ENCODE results near the gene SEC22A.

Gene SEC22A

GRCh38 chr3:123263941-123264340 lies 62.2 kb downstream of the SEC22A start:
- no peak for DNase-seq (ENCODE audit: low read depth)

DNA sequence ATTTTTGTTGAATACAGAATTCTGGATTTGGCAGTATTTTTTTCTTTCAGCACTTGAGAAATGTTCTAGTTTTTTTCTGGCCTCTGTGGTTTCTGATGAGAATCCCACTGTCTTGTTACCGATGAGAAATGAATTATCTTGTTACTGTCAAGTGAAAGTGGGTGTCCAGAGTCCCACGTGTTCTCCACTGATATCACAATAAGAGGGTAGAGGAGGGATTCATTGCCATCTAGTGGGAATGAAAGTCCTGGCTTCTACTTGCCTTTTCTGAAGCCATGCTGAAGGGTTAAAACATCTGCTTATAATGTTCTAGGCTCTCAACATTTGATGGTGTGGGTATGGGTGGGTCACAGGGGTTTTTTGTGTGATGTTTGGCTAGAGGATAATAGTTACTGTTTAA lies 66.1 kb downstream of the SEC22A start:
- no peak for DNase-seq (ENCODE audit: low read depth)

DNA sequence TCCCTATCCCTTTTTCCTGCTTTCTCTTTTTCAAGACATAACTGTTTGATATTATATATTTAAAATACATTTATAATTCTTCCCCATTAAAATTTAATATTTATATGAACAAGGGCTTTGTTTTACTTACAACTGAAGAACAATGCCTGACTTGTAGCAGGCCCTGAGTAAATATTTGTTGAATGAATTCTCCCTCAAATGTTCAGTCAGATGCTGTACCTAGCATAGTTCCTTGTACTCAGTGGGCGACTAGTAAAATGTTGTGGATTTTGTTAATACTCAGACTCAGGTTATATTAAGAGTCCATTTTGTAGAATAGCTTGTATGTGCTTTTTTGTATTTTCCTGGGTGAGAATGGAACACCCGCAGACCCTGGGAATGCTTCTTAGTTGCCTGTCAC lies 69.1 kb downstream of the SEC22A start:
- DNase-seq (ENCODE audit: low read depth): no peak

- no peak for DNase-seq (ENCODE audit: low read depth)
Measured at GRCh38 chr3:123271466-123272159, 69.9 kb downstream of the SEC22A start.

- no peak for DNase-seq (ENCODE audit: low read depth)
Measured at GRCh38 chr3:123272547-123272946, 70.8 kb downstream of the SEC22A start.

DNA sequence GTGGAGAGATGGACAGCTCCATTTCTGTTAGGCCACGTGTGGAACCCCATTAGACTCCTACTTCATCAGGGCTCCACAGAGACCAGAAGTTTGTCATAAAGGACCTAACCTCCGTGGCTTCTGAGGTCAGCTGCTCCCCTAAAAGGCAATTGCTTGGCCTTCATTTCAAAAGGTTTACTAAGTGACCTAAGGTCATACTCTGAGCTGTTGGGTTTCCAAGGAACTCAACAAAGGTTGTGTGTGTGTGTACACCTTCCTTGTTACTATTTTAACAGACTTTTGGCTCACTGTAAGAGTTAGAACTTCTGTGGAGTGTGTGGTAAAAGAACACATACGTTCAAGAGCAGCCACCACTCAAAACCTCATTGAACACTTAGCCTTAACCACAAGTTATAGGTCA lies 73.9 kb downstream of the SEC22A start:
- no peak for DNase-seq (ENCODE audit: low read depth)

DNA sequence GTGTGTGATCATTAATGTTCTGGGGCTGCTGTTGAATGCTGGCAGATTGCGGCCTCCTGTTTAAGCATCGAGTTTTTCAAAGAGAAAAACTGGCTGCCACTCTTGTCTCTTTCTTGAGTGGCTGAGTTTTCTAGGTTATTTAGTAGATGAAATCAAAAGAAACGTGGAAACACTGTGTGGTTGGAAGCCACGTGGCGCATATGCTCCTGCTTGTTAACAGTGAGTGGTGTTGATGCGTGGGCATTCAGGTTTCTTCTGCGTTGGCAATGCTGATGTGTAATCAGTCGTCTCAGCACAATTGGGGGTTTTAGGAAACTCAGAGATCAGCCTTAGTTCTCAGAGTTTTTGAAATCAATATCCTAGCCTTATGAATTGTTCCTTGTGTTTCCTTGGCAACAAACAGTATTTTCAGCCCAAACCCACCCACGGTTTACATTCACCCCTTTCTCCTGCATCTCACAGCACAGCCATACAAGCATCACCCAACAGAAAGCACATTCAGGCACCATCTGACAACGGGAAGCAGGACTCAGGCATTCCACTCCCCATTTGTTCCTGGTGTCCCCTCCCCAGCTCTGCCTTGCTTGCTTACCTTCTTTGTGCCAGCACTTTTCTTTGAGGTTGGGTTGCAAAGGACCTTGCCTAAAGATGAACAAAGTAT lies 74.7 kb downstream of the SEC22A start:
- DNase-seq (ENCODE audit: low read depth): no peak

- DNase-seq (ENCODE audit: low read depth): no peak
Measured at GRCh38 chr3:123277106-123277505, 75.4 kb downstream of the SEC22A start.

DNA sequence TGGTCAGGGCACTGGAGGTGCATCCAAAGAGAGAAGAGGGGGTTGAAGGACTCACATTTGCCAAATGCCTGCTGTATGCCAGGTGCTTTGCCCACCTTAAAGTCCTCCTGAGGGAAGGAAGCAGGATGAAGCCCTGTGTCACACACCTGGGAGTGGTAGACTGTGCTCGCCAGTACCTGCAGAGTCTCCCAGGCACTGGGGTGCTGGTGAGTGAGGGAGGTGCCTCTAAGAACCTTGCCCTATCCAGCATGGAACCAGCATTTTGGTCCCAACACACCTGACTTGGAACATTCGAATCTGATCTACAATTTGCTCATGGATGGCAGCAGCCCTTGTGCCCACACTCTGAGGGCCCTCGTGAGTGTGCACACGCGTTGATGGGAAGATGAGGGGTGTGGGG lies 76.7 kb downstream of the SEC22A start:
- DNase-seq (ENCODE audit: low read depth): no peak

DNA sequence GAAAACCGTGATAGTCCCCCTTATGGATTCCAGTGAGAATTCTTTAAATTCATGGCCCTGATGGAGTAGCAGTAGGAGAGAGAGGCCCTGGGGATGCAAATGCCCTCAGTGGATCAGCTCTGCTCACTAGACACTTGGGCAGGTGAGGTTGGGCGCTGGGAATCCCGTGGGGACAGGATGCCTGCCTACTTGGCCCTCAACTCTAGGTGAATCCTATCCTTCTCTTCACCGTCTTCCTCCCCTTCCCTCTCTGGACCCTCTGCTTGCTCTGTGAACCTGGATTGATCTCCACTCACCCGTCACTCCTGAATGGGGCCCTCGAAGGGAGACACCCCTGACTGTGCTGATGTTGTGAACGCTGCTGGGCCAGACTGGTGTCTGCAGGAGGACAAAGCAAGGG lies 77.4 kb downstream of the SEC22A start:
- no peak for DNase-seq (ENCODE audit: low read depth)

DNA sequence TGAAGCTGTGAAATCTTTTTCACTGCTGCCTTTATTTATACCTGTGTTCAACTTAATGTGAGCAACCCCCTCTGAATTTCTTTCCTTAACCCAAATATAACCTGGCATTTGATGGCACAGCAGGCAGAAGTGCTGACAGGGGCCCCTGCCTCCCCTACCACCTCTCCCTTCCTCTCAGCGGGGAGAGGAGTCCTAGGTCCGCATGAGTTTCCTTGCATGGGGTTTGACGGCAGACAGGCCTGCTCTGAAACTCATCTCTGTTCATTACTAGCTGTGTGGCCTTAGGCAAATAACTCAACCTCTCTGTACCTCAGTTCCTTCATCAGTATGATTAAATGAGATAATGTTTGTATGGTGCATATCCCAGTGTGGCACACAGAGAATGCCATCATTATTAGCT lies 79.7 kb downstream of the SEC22A start:
- DNase-seq (ENCODE audit: low read depth): no peak

DNA sequence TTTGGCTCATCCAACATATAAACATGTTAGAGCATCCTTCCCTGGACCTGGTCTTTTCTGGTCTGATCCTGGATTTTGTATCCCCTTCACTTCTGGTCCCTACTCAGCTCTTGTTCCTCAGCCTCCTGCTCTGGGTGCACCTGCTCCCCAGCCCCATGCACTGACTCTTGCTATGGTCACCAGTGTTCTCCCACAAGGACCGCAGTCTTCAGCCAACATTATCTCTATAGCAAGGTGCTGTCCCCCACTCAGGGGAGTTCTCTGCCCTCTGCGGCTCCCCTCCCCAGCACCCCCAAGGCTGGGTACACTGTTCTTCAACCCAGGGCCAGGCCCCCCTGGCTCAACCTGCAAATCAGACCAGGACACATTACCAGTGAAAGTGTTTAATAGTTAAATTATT lies 80.2 kb downstream of the SEC22A start:
- DNase-seq (ENCODE audit: low read depth): no peak

GRCh38 chr3:123282461-123282860 lies 80.7 kb downstream of the SEC22A start:
- no peak for DNase-seq (ENCODE audit: low read depth)

GRCh38 chr3:123283074-123283473 lies 81.3 kb downstream of the SEC22A start:
- DNase-seq (ENCODE audit: low read depth): no peak

- DNase-seq (ENCODE audit: low read depth): no peak
Measured at GRCh38 chr3:123283657-123284398, 82.1 kb downstream of the SEC22A start.

- no peak for DNase-seq (ENCODE audit: low read depth)
Measured at GRCh38 chr3:123284399-123285010, 82.8 kb downstream of the SEC22A start.

GRCh38 chr3:123285066-123285465 lies 83.3 kb downstream of the SEC22A start:
- DNase-seq (ENCODE audit: low read depth): no peak

DNA sequence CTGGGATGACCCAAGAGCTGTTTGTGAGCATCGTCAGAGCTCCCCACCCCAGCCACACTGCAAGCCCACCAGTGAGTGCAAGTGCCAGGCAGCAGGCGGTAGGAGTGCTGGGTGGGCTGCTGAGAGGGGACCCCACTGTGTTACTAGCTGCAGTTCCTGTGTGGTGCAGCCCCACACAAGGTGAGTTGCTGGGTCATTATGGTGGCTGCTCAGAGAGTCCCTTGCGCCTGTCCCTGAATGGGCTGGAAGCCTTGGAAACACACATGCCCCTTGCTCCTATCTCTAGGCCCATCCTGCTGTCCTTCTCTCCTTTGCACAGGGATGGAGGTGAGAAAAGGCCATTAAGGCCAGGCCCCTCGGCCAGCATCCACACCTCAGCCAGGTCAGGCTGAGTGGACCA lies 83.7 kb downstream of the SEC22A start:
- no peak for DNase-seq (ENCODE audit: low read depth)

GRCh38 chr3:123285931-123286307 lies 84.2 kb downstream of the SEC22A start:
- DNase-seq (ENCODE audit: low read depth): no peak

GRCh38 chr3:123286308-123287023 lies 84.7 kb downstream of the SEC22A start:
- DNase-seq (ENCODE audit: low read depth): no peak

DNA sequence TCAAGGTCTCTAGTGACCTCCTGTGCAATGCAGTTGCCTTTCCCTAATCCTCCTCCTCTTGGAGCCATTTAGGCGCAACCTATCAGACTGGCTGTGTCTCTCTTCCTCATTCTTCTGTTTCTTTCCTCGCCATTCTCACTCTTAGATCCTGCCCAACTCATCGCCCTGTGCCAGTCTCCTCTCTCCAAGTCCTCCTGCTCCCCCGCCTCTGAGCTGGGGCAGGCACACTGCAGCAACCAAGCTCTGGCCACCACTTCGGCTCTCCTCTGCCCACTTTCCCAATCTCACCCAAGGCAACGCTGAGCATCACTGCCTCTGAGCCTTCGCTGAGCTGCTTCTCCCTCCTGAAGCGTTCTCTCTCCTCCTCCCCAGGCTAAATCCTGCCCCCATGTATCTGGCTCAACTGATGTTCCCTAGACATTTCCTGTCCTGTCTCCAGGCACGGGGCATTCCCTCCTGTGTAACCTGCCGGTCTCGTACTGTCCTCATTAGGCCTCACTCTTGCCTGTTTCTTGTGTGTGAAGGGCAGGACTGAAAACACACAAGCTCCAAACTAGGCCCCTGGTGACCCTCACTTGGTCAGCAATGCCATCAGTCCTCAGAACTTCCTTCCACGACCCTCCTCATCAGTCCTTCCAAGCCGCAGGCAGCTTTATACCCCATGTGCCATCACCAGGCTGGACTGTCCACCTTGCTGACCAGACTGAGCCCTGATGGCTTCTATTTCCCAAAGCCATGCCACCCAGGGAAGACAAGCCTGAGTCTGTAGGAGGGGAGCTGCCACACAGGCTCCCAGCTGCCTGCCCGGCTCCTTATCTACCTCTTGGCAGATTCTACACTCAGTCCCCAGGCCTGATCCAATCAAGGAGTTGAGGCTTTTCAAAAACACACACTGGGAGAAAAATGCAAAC lies 85.6 kb downstream of the SEC22A start:
- DNase-seq (ENCODE audit: low read depth): no peak

Data from activated gamma-delta T cell treated with anti-CD3 and anti-CD28 coated beads, Interleukin-2, amount 50 U/mL, for 16 hours (primary cell).